Left lung (tissue), 14 donors: ENCODE results near the gene NEK3. TPM values are rescaled to one million over a fixed set of nuclear protein-coding genes. Genes with fewer than 3 reads are reported as not detected.
A peak's percentile ranks its signal among the peaks of the same experiment; 100 is the strongest.
"Not testable (repeated sequence)": the region's sequence is repeated elsewhere in the genome, so short reads cannot be mapped to it uniquely, and the experiment has no call there.

ENCODE experiments used
- ATAC-seq: fragments of 200-7000 bp; cut with Tn5 transposase; one replicate; pipeline ENCODE4 v1.9.1; 2020; ENCODE audit warnings: moderate library complexity
- DNase-seq, 4 donors: peaks; one replicate each; pipeline ENCODE4 v3.0.0-alpha.2; 2013 to 2020
- H3K27ac ChIP-seq, 2 donors: fragments of 200-600 bp; sonication (generic) in 1 of 2; one replicate each; pipeline versions ENCODE4 v1.5.0 to v1.8.0; 2020 to 2021
- H3K27me3 ChIP-seq, 2 donors: fragments of 200-600 bp; sonication (generic) in 1 of 2; one replicate each; pipeline versions ENCODE4 v1.5.0 to v1.8.0; 2020 to 2021
- H3K36me3 ChIP-seq, 2 donors: fragments of 200-600 bp; sonication (generic) in 1 of 2; one replicate each; pipeline versions ENCODE4 v1.5.0 to v1.8.0; 2020 to 2021
- H3K4me1 ChIP-seq, 2 donors: fragments of 200-600 bp; one replicate each; pipeline ENCODE4 v1.8.0; 2021
- H3K4me3 ChIP-seq, 2 donors: fragments of 200-600 bp; sonication (generic) in 1 of 2; one replicate each; pipeline versions ENCODE4 v1.5.0 to v1.8.0; 2020 to 2021; ENCODE audit warnings: mild to moderate bottlenecking in 1 of 2
- H3K9me3 ChIP-seq, 2 donors: fragments of 200-600 bp; sonication (generic) in 1 of 2; one replicate each; pipeline versions ENCODE4 v1.5.0 to v1.8.0; 2020 to 2021
- CTCF ChIP-seq, 2 donors: fragments of 200-600 bp; sonication (generic) in 1 of 2; IDR thresholded peaks; one replicate each; pipeline versions ENCODE4 v1.5.0 to v1.8.0; 2021; ENCODE audit warnings: antibody characterized with exemption in 2 of 2
- intact Hi-C, 2 donors: fragments of 100-400 bp; cut with DNase I; formaldehyde crosslinking; loops; one replicate each; pipeline versions ENCODE4 v1.11.2 to v1.14.2; 2022
- long read RNA-seq, 12 donors: library from polyadenylated mRNA in 2 of 12; unstranded in 2 of 12; transcript quantifications; one replicate each; pipeline ENCODE4 v2.0.0 and lab custom pipeline, GENCODE V29; 2019 to 2026
- polyA plus RNA-seq, 6 donors: library from polyadenylated mRNA; unstranded; fragments of 120-200 nt; gene quantifications; one replicate each; pipeline ENCODE4 v1.2.1, GENCODE V29; 2013; ENCODE audit not compliant: insufficient read length in 6 of 6
- total RNA-seq, 2 donors: library from RNA; stranded (reverse); fragmentation: NEBNext Ultra II Directional; extraction: Animal tissue kit (Norgen Biotek cat#: 25700); gene quantifications; one replicate each; pipeline ENCODE4 v1.2.1, GENCODE V29; 2021
- donor health status: DM: no; HTN: yes; CAD: no.
- donor health status: DM: no; HTN: no; CAD: no.

The NEK3 gene
- 10 to 100 TPM in 1 of 2 donors, 1 to 10 TPM in 1; 9.8 to 11.0 TPM for total RNA-seq
- 10 to 100 TPM; 47.1 to 59.2 (median 56.3) TPM for polyA plus RNA-seq
- long read RNA-seq, donor 1, partial matches to known transcripts = 0 of 5 reads
- long read RNA-seq, donor 1, other reads (novel, unspliced or antisense) = 0 of 5 reads
- long read RNA-seq, donor 2, partial matches to known transcripts = 0 of 1 reads
- long read RNA-seq, donor 2, other reads (novel, unspliced or antisense) = 0 of 1 reads
- long read RNA-seq, donor 3, partial matches to known transcripts = 5 of 5 reads
- long read RNA-seq, donor 3, other reads (novel, unspliced or antisense) = 0 of 5 reads
- long read RNA-seq, donor 4, partial matches to known transcripts = 1 of 6 reads
- long read RNA-seq, donor 4, other reads (novel, unspliced or antisense) = 5 of 6 reads
- long read RNA-seq, donor 5, partial matches to known transcripts = 0 of 1 reads
- long read RNA-seq, donor 5, other reads (novel, unspliced or antisense) = 0 of 1 reads
- long read RNA-seq, donor 6, partial matches to known transcripts = 5 of 8 reads
- long read RNA-seq, donor 6, other reads (novel, unspliced or antisense) = 0 of 8 reads
- long read RNA-seq, donor 7, partial matches to known transcripts = 0 of 1 reads
- long read RNA-seq, donor 7, other reads (novel, unspliced or antisense) = 0 of 1 reads
- long read RNA-seq, donor 8, partial matches to known transcripts = 5 of 8 reads
- long read RNA-seq, donor 8, other reads (novel, unspliced or antisense) = 0 of 8 reads
- long read RNA-seq, donor 9 = 0 reads
- long read RNA-seq, donor 10, partial matches to known transcripts = 0 of 1 reads
- long read RNA-seq, donor 10, other reads (novel, unspliced or antisense) = 1 of 1 reads
- long read RNA-seq, donor 11, partial matches to known transcripts = 0 of 1 reads
- long read RNA-seq, donor 11, other reads (novel, unspliced or antisense) = 0 of 1 reads
- long read RNA-seq, donor 12, partial matches to known transcripts = 0 of 1 reads
- long read RNA-seq, donor 12, other reads (novel, unspliced or antisense) = 0 of 1 reads

- ATAC-seq (peak; percentile 95), DNase-seq (peak; percentile 54 to 91 (median 78))
- Histone ChIP-seq H3K4me1 (peaks cover 4 to 34% of the 10 kb centered on the region in 2 donors), H3K9me3 (no peaks in the 10 kb centered on the region), H3K36me3 (no peaks in the 10 kb centered on the region), H3K27me3 (no peaks in the 10 kb centered on the region), H3K27ac (peak within 1 kb of the TSS; percentile 88), H3K4me3 (peak within 1 kb of the TSS; percentile 79 to 89)
- no peak for TF ChIP-seq CTCF (IDR thresholded peaks at IDR 0.05)
- intact Hi-C loops = no loop called here
These were observed at the start of gene NEK3 for GRCh38 chr13:52159159-52159982. Gene NEK3, minus strand, starts transcription at chr13:52159597. Its CDS starts 3,406 bp downstream, at chr13:52156191.

- H3K9me3 ChIP-seq, intact Hi-C loops, DNase-seq, H3K27ac ChIP-seq, H3K36me3 ChIP-seq, H3K4me3 ChIP-seq, H3K27me3 ChIP-seq, ATAC-seq, H3K4me1 ChIP-seq: not testable (repeated sequence)
These were observed 49.0 kb upstream of the NEK3 start for GRCh38 chr13:52208384-52208783.

GRCh38 chr13:52207896-52208295, 48.5 kb upstream of the NEK3 start:
- H3K9me3 ChIP-seq, H3K27me3 ChIP-seq, H3K4me3 ChIP-seq, H3K36me3 ChIP-seq, H3K4me1 ChIP-seq, H3K27ac ChIP-seq, ATAC-seq, intact Hi-C loops, DNase-seq: not testable (repeated sequence)

GRCh38 chr13:52207337-52207736, 47.9 kb upstream of the NEK3 start:
- H3K4me3 ChIP-seq, DNase-seq, H3K27ac ChIP-seq, ATAC-seq, H3K36me3 ChIP-seq, H3K9me3 ChIP-seq, H3K4me1 ChIP-seq, H3K27me3 ChIP-seq, intact Hi-C loops: not testable (repeated sequence)

GRCh38 chr13:52204546-52204945, 45.1 kb upstream of the NEK3 start:
- H3K9me3 ChIP-seq, DNase-seq, ATAC-seq, H3K4me1 ChIP-seq, intact Hi-C loops, H3K27ac ChIP-seq, H3K27me3 ChIP-seq, H3K4me3 ChIP-seq, H3K36me3 ChIP-seq: not testable (repeated sequence)

- H3K27me3 ChIP-seq, H3K9me3 ChIP-seq, H3K4me3 ChIP-seq, intact Hi-C loops, H3K4me1 ChIP-seq, H3K27ac ChIP-seq, H3K36me3 ChIP-seq, DNase-seq: not testable (repeated sequence)
- ATAC-seq = peak; percentile 72
These were observed 44.5 kb upstream of the NEK3 start for GRCh38 chr13:52203864-52204263.

GRCh38 chr13:52202506-52202905, 43.1 kb upstream of the NEK3 start:
- intact Hi-C loops, H3K27me3 ChIP-seq, ATAC-seq, H3K4me1 ChIP-seq, H3K27ac ChIP-seq, H3K9me3 ChIP-seq, DNase-seq, H3K36me3 ChIP-seq, H3K4me3 ChIP-seq: not testable (repeated sequence)
